Cortex of kidney (tissue), 1 donor: ENCODE results near the gene OR11L1.

Source experiments
- DNase-seq: peaks from one replicate; lab custom pipeline; 2025; lab: John Stamatoyannopoulos, UW

OR11L1 gene

DNA sequence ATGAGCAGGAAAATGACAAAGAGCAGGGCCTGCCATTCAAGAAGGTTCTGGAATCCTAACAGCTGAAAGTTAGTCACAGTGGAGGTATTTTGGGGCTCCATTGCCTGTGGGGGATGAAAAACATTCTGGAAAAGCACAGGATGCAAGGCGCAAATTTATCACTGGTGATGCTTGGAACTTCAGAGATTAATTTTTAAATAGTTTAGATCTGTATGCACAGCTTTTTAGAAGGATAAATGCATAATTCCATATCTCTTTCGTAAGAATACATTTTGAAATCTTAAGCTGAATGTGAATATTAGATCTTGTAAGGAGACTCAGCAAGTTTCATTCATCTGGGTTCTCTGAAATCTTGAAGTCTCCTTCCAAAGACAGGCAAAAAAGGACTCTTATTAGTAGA lies at the start of gene OR11L1:
Gene OR11L1, minus strand, starts transcription at position 101 of the 400 bp plus-strand sequence. Its CDS starts 0 bp downstream, at position 101.
- DNase-seq: no peak

- DNase-seq: no peak
These were observed 43.2 kb upstream of the OR11L1 start for GRCh38 chr1:247884797-247885413.

DNA sequence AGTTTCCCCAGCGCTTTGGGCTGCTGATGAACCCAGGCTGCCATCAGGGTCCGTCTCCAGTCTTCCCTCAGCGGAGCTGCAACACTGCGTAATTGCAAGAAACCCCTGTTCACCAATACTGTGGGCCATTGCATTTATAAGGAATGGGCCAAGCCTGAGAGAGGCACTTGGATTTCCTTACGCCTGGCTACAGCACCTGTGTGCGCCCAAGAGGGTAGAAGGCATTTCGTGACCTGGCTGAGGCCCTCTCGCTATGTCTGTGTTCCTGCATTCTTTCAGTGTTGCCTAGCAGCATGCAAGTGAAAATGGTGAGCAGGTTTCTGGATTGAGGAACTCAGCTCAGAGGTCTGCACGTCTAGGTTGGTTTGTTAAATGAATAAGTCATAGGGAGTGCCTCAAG lies 41.6 kb upstream of the OR11L1 start:
- no peak for DNase-seq

GRCh38 chr1:247865416-247865815 lies 23.7 kb upstream of the OR11L1 start:
- DNase-seq: no peak

GRCh38 chr1:247864644-247865043 lies 22.9 kb upstream of the OR11L1 start:
- no peak for DNase-seq

DNA sequence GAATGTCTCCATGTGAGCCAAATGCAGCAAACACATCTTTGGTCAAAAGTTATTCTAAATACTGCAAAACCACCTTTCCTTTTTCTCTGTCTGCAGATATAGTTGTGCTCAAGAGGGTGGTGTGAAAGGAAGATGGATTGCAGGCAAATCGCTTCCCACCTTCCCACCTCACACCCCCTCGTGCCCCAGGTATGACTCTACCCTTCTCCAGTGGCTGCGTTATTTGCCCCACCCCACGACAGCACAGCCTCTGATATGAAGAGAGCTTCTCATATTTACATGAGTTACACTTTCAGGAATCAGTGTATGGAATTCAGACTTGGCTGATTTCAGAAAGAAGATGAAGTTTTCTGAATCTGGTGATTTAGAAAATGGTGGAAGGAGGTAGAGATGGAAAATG lies 21.1 kb upstream of the OR11L1 start:
- DNase-seq: no peak

DNA sequence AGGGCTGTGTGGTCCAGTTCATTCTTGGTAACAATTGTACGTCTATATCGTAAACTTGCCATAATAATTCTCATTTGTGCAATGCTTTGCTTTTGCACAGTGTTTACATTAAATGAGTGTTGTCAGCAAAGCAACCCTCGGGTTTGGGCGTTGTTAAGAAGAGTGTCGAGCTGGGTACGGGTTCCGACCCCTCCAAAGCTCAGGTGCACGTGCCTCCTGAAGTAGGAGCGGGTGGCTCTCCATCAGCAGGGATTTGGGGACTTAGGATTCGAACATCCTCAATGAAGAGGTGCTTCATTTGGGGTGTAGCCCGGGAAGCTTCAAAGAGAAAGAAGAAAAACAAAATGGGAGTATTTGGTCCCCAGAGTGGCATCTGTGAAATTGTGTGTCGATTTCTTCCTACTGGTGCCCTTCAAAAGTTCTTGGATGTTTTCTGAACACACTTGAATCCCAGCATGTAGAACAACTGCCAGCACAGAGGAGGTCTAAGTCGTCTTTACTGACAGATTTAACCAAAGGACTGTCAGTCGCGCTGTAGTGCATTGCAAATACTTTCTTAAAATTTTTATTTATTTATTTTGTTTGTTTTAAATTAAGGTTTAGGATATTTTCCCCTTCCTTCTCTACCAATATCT lies 16.4 kb upstream of the OR11L1 start:
- no peak for DNase-seq

DNA sequence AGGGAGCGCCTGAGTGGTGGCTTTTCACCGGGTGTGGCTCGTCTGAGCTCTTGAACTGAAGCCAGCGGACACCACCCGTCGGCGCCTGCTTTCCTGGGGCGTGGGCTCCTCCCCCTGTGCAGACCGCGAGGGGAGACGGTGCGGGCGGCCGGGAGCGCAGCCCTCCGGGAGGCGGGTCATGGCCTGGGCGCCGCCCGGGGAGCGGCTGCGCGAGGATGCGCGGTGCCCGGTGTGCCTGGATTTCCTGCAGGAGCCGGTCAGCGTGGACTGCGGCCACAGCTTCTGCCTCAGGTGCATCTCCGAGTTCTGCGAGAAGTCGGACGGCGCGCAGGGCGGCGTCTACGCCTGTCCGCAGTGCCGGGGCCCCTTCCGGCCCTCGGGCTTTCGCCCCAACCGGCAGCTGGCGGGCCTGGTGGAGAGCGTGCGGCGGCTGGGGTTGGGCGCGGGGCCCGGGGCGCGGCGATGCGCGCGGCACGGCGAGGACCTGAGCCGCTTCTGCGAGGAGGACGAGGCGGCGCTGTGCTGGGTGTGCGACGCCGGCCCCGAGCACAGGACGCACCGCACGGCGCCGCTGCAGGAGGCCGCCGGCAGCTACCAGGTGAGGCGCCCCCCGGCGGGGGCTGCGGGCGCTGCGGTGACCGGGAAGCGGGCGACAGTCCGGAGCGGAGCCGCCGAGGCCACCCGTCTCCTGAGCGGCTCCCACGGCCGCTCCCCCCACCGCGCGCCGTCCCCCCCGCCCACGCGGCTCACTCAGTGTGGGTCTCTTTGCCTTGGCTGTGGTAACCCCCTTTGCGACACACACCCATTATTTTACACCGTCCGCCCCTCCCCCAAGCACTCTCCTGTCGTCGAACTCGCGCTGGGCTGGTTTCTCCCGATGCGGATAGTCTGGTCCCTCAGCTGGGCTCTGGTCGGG lies 15.6 kb upstream of the OR11L1 start, which contains the start of gene TRIM58:
Gene TRIM58, plus strand, starts transcription at position 119 of the 916 bp plus-strand sequence. Its CDS starts 60 bp downstream, at position 179.
- no peak for DNase-seq

- no peak for DNase-seq
These were observed 14.2 kb upstream of the OR11L1 start for GRCh38 chr1:247855911-247856310.

DNA sequence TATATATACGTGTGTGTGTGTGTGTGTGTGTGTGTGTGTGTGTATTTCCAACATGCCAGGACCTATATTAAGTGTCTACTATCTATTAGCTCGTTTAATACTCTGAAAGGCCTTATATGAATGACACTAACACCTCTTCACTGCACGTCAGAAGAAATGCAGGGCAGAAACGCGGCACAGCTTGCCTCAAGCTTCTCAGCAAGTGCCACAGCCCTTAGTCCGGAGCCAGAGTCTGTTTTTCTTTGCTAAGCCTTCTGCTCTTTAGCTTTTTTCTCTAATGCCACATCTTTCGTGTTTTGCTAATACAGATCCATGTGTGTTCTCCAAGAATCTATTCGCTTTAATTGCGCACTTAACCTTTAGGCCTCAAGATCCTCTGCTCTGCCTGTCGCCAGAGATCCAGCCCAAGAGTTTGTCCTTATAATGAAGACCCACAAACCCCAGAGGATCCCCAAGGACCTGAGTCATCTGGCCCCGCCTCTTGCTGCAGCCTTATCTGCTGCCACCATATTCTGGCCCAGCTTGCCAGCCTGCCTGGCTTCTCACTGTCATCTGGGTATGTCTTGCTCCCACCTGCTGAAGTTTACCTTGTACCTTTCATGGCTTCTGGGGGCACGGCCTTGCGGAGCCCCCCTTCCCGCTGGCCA lies 13.3 kb upstream of the OR11L1 start:
- no peak for DNase-seq

DNA sequence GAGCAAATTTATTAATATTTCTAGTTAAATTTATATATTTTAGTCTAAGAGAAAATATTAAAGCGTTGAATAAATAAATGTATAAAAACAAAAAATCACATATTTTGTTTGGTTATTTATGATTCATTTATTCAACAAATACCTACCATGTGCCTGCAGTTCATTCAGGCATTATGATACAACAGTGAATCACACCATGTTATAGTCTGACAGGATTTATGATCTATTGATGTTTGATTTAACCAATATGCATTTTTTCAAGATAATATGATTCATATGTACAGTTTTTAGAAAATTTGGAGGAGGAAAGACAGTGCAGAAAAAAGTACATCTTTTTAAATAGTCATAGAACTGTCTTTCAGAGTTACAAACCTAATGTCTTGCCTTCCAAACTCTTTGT lies 7.9 kb upstream of the OR11L1 start:
- no peak for DNase-seq

DNA sequence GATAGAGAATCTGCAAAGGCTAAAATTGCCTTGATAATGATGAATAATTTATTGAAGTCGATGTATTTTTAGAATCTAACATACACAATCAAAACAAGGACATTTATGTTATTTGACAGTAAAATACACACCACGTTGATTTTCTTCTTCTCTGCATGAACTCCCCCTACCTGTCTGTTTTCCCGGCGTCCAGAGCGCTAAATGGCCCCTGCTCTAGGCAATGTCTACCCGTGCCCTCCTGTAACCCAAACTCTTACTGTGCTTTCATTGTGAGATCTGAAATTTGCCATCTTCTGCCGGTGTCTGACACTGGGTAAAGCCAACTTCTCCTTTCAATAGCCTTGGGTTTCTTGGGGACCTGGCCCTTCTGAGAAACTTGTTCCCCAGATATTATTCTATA lies 6.7 kb upstream of the OR11L1 start:
- no peak for DNase-seq

GRCh38 chr1:247845693-247846017 lies 4.0 kb upstream of the OR11L1 start:
- DNase-seq: no peak

- DNase-seq: no peak
These were observed 3.5 kb upstream of the OR11L1 start for GRCh38 chr1:247845011-247845692.

- no peak for DNase-seq
These were observed 1.7 kb upstream of the OR11L1 start for GRCh38 chr1:247843411-247843810.

DNA sequence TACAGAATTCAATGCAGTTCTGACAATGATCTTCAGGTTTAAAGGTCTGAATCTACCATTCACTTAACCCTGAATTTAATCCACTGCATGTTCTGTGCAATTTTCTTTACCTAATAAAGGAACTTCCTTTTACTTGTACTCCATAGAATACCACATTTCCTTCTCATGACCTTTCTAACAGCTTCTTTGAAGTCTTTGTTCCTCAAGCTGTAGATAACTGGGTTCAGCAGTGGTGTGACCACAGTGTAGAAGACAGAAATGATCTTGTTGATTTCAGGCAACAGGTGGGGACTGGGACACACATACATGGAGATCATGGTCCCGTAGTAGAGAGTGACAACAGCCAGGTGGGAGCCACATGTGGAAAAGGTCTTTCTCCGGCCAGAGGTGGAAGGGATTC lies 878 bp downstream of the OR11L1 start:
- DNase-seq: no peak

DNA sequence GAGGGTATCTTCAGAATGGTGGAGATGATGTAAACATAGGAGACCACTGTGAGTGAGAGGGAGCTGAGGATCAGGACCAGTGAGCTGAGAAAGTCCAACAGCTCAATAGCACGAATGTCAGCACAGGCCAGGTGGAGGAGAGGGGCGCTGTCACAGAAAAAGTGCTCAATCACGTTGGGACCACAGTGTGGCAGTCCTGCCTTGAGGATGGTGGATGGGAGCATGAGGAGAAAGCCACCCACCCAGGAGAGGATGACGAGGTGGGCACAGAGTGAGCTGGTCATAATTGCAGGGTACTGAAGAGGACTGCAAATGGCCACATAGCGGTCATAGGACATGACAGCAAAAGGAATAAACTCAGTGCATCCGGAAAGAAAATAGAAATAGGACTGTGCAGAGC lies 8.1 kb downstream of the OR11L1 start:
- no peak for DNase-seq

DNA sequence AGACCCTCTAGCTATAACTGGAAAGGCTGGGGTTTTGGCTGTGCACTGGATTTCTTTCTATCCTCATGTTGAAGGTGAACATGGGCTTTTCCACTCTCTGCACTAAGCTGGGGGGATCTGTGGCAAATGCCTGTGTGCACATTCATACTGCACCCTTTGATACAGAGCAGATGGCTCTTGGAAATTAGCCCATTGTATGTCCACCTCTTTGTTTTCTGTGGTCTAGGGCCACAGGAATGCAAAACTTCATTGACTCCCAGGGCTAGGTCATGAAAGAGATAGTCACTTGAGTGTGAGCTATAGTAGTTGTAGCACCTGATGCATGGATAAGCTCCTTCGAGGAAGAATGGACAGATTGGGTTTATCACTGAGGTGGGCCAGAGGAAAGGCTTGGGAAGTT lies 12.0 kb downstream of the OR11L1 start:
- no peak for DNase-seq

GRCh38 chr1:247825362-247825761 lies 16.3 kb downstream of the OR11L1 start:
- DNase-seq: no peak

DNA sequence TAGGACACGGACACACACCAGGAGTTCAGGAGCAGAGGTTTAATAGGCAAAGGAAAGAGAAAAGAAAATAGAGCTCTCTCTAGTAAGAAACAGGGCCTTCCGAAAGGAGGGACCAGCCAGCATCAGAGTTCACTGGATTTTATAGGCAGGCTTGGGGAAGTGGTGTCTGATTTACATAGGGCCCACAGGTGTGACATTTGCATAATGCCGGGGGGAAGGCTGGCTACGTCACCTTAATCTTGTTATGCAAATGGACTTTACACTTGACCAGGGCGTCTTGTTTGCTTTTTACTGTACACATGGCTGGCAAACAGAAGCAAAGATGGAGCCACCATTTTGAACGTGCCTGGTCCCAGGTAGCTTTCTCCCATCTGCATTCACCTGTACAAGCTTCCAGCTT lies 17.7 kb downstream of the OR11L1 start, which contains the start of gene OR14A16:
Gene OR14A16, minus strand, starts transcription at position 97 of the 400 bp plus-strand sequence. CDS start 8,390 bp downstream, outside the sequence.
- no peak for DNase-seq

GRCh38 chr1:247822060-247822459 lies 19.6 kb downstream of the OR11L1 start:
- DNase-seq: no peak

- DNase-seq: no peak
These were observed 29.1 kb downstream of the OR11L1 start for GRCh38 chr1:247812637-247813036.
